ENCODE results near the gene HYAL3. TPM values are rescaled to one million over a fixed set of nuclear protein-coding genes. Genes with fewer than 3 reads are reported as not detected.
A peak's percentile ranks its signal among the peaks of the same experiment; 100 is the strongest.

Gene HYAL3
- total and polyA plus RNA-seq, 2 of the 13 experiments (the other 11 are each of a cell fraction or from before 2014, with no cell fraction given) = 5.5 to 10.4 TPM

DNA sequence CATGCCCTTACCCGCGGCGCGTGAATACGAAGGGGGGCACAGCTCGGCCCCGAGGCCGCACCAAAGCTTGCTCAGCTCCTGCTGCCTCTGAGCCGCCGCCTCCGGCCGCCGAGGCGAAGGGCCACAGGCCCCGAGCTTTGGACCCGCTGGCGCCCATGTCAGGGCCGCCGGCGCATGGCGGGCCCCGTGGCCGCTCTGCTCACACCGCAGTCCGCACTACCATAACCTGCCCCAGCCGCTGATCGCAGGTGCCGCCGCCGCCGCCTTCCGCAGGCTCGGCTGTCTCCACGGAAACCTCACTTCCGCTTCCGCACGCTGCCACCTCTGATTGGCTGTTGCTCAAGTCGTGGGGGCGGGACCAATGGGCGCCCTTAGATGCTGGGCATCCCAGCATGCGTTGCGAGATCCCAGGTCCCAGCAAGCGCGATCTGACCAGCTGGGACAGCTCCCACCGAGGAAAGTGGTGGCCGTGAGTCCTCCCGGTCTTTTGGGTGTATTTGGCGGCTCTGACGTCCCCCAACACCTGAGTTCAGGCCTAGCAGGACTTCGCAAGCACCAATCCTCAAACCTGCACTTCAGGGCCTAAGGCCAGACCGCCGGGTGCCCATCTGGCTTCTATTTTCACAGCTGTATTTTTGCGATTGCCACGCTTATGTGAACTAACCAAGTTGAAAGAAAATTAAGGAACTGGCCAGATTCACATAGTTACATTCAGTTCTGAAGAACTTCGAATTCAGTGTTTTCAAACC, 28.9 kb upstream of the HYAL3 start, which contains the start of gene TUSC2 (continued):
- TF ChIP-seq NR2C2 (CRISPR knock-in tag; IDR thresholded peaks at IDR 0.05; ENCODE audit: borderline replicate concordance) = peak; percentile 47; the same call in 1 of the 2 replicates
- no peak for TF ChIP-seq ZNF850 (CRISPR knock-in tag; conservative IDR thresholded peaks at IDR 0.05)
- TF ChIP-seq KMT2A (CRISPR knock-in tag; IDR thresholded peaks at IDR 0.05) = peak; percentile 91; the same call in 1 of the 2 replicates
- TF ChIP-seq, protein P1, sequence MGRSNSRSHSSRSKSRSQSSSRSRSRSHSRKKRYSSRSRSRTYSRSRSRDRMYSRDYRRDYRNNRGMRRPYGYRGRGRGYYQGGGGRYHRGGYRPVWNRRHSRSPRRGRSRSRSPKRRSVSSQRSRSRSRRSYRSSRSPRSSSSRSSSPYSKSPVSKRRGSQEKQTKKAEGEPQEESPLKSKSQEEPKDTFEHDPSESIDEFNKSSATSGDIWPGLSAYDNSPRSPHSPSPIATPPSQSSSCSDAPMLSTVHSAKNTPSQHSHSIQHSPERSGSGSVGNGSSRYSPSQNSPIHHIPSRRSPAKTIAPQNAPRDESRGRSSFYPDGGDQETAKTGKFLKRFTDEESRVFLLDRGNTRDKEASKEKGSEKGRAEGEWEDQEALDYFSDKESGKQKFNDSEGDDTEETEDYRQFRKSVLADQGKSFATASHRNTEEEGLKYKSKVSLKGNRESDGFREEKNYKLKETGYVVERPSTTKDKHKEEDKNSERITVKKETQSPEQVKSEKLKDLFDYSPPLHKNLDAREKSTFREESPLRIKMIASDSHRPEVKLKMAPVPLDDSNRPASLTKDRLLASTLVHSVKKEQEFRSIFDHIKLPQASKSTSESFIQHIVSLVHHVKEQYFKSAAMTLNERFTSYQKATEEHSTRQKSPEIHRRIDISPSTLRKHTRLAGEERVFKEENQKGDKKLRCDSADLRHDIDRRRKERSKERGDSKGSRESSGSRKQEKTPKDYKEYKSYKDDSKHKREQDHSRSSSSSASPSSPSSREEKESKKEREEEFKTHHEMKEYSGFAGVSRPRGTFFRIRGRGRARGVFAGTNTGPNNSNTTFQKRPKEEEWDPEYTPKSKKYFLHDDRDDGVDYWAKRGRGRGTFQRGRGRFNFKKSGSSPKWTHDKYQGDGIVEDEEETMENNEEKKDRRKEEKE (IDR thresholded peaks at IDR 0.05) = no peak
- TF ChIP-seq MYNN (CRISPR knock-in tag; IDR thresholded peaks at IDR 0.05; ENCODE audit: low read depth) = no peak
- peak; percentile 90 for TF ChIP-seq KDM5A (IDR thresholded peaks at IDR 0.05; ENCODE audit: borderline replicate concordance, low read length)
- TF ChIP-seq YEATS2 (CRISPR knock-in tag; IDR thresholded peaks at IDR 0.05; ENCODE audit: borderline replicate concordance) = peak; percentile 88
- TF ChIP-seq ZNF883 (CRISPR knock-in tag; IDR thresholded peaks at IDR 0.05; ENCODE audit: not compliant biosample characterization) = peak; percentile 52
- no peak for TF ChIP-seq ZNF260 (CRISPR knock-in tag; IDR thresholded peaks at IDR 0.05; ENCODE audit: borderline replicate concordance, low read depth)
- 0 out of 2 replicates have a peak, but pooled peaks have one; percentile 46 for TF ChIP-seq ZNF510 (CRISPR knock-in tag; IDR thresholded peaks at IDR 0.05; ENCODE audit: low read depth)
- TF ChIP-seq NAIF1 (CRISPR knock-in tag; IDR thresholded peaks at IDR 0.05; ENCODE audit: borderline replicate concordance) = no peak
- peak; percentile 78; the same call in 1 of the 2 replicates for TF ChIP-seq ZNF607 (CRISPR knock-in tag; IDR thresholded peaks at IDR 0.05; ENCODE audit: borderline replicate concordance)
- no peak for TF ChIP-seq CENPT (CRISPR knock-in tag; IDR thresholded peaks at IDR 0.05; ENCODE audit: low read depth)
- TF ChIP-seq, protein P2, sequence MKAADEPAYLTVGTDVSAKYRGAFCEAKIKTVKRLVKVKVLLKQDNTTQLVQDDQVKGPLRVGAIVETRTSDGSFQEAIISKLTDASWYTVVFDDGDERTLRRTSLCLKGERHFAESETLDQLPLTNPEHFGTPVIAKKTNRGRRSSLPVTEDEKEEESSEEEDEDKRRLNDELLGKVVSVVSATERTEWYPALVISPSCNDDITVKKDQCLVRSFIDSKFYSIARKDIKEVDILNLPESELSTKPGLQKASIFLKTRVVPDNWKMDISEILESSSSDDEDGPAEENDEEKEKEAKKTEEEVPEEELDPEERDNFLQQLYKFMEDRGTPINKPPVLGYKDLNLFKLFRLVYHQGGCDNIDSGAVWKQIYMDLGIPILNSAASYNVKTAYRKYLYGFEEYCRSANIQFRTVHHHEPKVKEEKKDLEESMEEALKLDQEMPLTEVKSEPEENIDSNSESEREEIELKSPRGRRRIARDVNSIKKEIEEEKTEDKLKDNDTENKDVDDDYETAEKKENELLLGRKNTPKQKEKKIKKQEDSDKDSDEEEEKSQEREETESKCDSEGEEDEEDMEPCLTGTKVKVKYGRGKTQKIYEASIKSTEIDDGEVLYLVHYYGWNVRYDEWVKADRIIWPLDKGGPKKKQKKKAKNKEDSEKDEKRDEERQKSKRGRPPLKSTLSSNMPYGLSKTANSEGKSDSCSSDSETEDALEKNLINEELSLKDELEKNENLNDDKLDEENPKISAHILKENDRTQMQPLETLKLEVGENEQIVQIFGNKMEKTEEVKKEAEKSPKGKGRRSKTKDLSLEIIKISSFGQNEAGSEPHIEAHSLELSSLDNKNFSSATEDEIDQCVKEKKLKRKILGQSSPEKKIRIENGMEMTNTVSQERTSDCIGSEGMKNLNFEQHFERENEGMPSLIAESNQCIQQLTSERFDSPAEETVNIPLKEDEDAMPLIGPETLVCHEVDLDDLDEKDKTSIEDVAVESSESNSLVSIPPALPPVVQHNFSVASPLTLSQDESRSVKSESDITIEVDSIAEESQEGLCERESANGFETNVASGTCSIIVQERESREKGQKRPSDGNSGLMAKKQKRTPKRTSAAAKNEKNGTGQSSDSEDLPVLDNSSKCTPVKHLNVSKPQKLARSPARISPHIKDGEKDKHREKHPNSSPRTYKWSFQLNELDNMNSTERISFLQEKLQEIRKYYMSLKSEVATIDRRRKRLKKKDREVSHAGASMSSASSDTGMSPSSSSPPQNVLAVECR (CRISPR knock-in tag; IDR thresholded peaks at IDR 0.05; ENCODE audit: borderline replicate concordance) = peak; percentile 94
- no peak for TF ChIP-seq ZNF570 (CRISPR knock-in tag; IDR thresholded peaks at IDR 0.05; ENCODE audit: borderline replicate concordance)
- TF ChIP-seq ZNF138 (CRISPR knock-in tag; IDR thresholded peaks at IDR 0.05; ENCODE audit: low read depth) = no peak
- TF ChIP-seq KDM4B (CRISPR knock-in tag; IDR thresholded peaks at IDR 0.05) = peak; percentile 68; the same call in 1 of the 2 replicates
- no peak for TF ChIP-seq ZNF543 (CRISPR knock-in tag; IDR thresholded peaks at IDR 0.05)
- TF ChIP-seq, protein P3, sequence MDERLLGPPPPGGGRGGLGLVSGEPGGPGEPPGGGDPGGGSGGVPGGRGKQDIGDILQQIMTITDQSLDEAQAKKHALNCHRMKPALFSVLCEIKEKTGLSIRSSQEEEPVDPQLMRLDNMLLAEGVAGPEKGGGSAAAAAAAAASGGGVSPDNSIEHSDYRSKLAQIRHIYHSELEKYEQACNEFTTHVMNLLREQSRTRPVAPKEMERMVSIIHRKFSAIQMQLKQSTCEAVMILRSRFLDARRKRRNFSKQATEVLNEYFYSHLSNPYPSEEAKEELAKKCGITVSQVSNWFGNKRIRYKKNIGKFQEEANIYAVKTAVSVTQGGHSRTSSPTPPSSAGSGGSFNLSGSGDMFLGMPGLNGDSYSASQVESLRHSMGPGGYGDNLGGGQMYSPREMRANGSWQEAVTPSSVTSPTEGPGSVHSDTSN (CRISPR knock-in tag; IDR thresholded peaks at IDR 0.05) = no peak
- no peak for TF ChIP-seq FOXP1 (IDR thresholded peaks at IDR 0.05)
- no peak for TF ChIP-seq FOXP1 (CRISPR knock-in tag; IDR thresholded peaks at IDR 0.05)
- TF ChIP-seq ZNF251 (CRISPR knock-in tag; IDR thresholded peaks at IDR 0.05) = no peak
